HepG2 (cell line): ENCODE results near the gene CYP27A1. TPM values are rescaled to one million over a fixed set of nuclear protein-coding genes. Genes with fewer than 3 reads are reported as not detected.

ENCODE experiments used
- GABPB1 ChIP-seq: IDR thresholded peaks from 2 replicates; pipeline ENCODE4 v1.6.1; 2016; ENCODE audit warnings: mild to moderate bottlenecking, missing genetic modification reagents, moderate library complexity, missing compliant biosample characterization
- HOXA9 ChIP-seq: sonication (generic); formaldehyde crosslinking; IDR thresholded peaks from 2 replicates; pipeline ENCODE4 v1.8.1; 2022; ENCODE audit warnings: missing genetic modification reagents, mild to moderate bottlenecking, moderate library complexity, borderline replicate concordance
- NFE2 ChIP-seq: sonication (generic); formaldehyde crosslinking; IDR thresholded peaks from 2 replicates; pipeline ENCODE4 v1.4.0; 2020; ENCODE audit warnings: missing genetic modification reagents
- PPARG ChIP-seq: conservative IDR thresholded peaks from 2 replicates; pipeline ENCODE4 v1.6.1; 2016; ENCODE audit warnings: missing biosample characterization, missing genetic modification reagents
- SNAPC2 ChIP-seq: sonication (generic); formaldehyde crosslinking; IDR thresholded peaks from 2 replicates; pipeline ENCODE4 v1.8.1; 2022; ENCODE audit warnings: mild to moderate bottlenecking, missing genetic modification reagents
- SP140L ChIP-seq: sonication (generic); formaldehyde crosslinking; IDR thresholded peaks from 2 replicates; pipeline ENCODE4 v1.4.0; 2020; ENCODE audit warnings: missing genetic modification reagents, borderline replicate concordance
- ZNF121 ChIP-seq: sonication (generic); formaldehyde crosslinking; IDR thresholded peaks from 2 replicates; pipeline ENCODE4 v1.5.0; 2020; ENCODE audit warnings: mild to moderate bottlenecking, missing genetic modification reagents
- ZNF160 ChIP-seq: sonication (generic); formaldehyde crosslinking; IDR thresholded peaks from 2 replicates; pipeline ENCODE4 v1.8.0; 2022; ENCODE audit warnings: mild to moderate bottlenecking, inconsistent platforms, missing genetic modification reagents
- ZNF256 ChIP-seq: sonication (generic); formaldehyde crosslinking; conservative IDR thresholded peaks from 2 replicates; pipeline ENCODE4 v1.4.0; 2020; ENCODE audit warnings: missing genetic modification reagents
- ZSCAN12 ChIP-seq: sonication (generic); formaldehyde crosslinking; IDR thresholded peaks from 2 replicates; pipeline ENCODE4 v1.9.0; 2021; ENCODE audit warnings: mild to moderate bottlenecking, missing genetic modification reagents
- polyA plus RNA-seq, 8 experiments: library from polyadenylated mRNA; depleted of rRNA in 3 of 8; stranded (reverse) in 7 of 8; unstranded in 1 of 8; fragments of >200 nt; fragmentation: Illumina TruSeq in 4 of 8; extraction: Trizol in 4 of 8; gene quantifications; 2 replicates each; pipeline versions ENCODE4 v1.2.1 to v1.2.3, GENCODE V29; 2011 to 2016; ENCODE audit warnings: low read depth in 4 of 8, missing spikeins in 1 of 8, mixed read lengths in 1 of 8; ENCODE audit not compliant: insufficient read depth in 1 of 8
- total RNA-seq, 5 experiments: library from RNA; depleted of rRNA; stranded (reverse); fragments of >200 nt; fragmentation: Illumina TruSeq; extraction: Trizol; gene quantifications; 2 replicates each; pipeline ENCODE4 v1.2.3, GENCODE V29; 2016; ENCODE audit warnings: low read depth in 1 of 5
- TF ChIP-seq, protein P1 (sequence below): sonication (generic); formaldehyde crosslinking; IDR thresholded peaks from 2 replicates; pipeline ENCODE4 v1.9.0; 2021; ENCODE audit warnings: missing genetic modification reagents, borderline replicate concordance
- TF ChIP-seq, protein P2 (sequence below), 2 experiments: sonication (generic) in 1 of 2; formaldehyde crosslinking in 1 of 2; IDR thresholded peaks; 2 replicates each; pipeline versions ENCODE4 v1.6.1 to v1.9.0; 2014 to 2022; ENCODE audit warnings: antibody characterized with exemption in 1 of 2, borderline replicate concordance in 1 of 2, inconsistent platforms in 1 of 2, low read depth in 1 of 2, missing genetic modification reagents in 1 of 2
- TF ChIP-seq, protein P3 (sequence below): sonication (generic); formaldehyde crosslinking; IDR thresholded peaks from 2 replicates; pipeline ENCODE4 v1.4.0; 2020; ENCODE audit warnings: missing genetic modification reagents

The CYP27A1 gene
- total and polyA plus RNA-seq, 2 of the 13 experiments (the other 11 are each of a cell fraction or from before 2014, with no cell fraction given) = 157 to 266 TPM

DNA sequence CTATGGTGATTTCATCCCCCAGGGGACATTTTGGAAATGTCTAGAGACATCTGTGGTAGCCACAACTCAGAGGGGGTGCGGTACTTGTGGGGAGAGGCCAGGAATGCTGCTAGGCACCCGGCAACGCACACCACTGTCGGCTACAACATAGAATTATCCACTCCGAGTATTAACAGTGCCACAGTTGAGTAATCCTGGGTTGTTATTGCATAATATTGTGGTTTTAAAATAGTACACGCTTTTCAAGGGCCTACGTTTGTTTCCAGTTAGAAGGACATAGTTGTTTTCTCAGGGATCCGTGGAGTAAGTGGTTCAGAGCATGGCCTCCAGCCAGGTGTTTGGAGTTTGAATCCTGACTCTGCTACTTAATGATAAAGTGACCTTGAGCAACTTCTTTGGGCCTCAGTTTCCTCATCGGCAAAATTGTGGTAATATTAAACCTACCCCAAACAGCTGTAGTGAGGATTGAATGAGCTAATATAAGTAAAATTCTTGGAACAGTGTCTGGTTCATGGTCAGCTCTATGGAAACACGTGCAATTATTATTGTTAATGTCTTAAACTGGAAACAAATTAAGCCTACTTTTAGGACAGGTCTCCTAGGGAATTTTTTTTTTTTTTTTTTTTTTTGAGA, 24.5 kb downstream of the CYP27A1 start (continued):
- TF ChIP-seq ZSCAN12 (CRISPR knock-in tag) (no peak), HOXA9 (CRISPR knock-in tag) (no peak), PPARG (peak; percentile 69; the same call in 1 of the 2 replicates), NFE2 (CRISPR knock-in tag) (no peak), ZNF121 (CRISPR knock-in tag) (no peak), GABPB1 (CRISPR knock-in tag) (no peak), ZNF256 (CRISPR knock-in tag) (no peak), SNAPC2 (CRISPR knock-in tag) (no peak), SP140L (CRISPR knock-in tag) (peak; percentile 66; the same call in 1 of the 2 replicates), ZNF160 (CRISPR knock-in tag) (no peak)
- TF ChIP-seq, protein P1, sequence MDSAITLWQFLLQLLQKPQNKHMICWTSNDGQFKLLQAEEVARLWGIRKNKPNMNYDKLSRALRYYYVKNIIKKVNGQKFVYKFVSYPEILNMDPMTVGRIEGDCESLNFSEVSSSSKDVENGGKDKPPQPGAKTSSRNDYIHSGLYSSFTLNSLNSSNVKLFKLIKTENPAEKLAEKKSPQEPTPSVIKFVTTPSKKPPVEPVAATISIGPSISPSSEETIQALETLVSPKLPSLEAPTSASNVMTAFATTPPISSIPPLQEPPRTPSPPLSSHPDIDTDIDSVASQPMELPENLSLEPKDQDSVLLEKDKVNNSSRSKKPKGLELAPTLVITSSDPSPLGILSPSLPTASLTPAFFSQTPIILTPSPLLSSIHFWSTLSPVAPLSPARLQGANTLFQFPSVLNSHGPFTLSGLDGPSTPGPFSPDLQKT (CRISPR knock-in tag) = no peak
- TF ChIP-seq, protein P2, sequence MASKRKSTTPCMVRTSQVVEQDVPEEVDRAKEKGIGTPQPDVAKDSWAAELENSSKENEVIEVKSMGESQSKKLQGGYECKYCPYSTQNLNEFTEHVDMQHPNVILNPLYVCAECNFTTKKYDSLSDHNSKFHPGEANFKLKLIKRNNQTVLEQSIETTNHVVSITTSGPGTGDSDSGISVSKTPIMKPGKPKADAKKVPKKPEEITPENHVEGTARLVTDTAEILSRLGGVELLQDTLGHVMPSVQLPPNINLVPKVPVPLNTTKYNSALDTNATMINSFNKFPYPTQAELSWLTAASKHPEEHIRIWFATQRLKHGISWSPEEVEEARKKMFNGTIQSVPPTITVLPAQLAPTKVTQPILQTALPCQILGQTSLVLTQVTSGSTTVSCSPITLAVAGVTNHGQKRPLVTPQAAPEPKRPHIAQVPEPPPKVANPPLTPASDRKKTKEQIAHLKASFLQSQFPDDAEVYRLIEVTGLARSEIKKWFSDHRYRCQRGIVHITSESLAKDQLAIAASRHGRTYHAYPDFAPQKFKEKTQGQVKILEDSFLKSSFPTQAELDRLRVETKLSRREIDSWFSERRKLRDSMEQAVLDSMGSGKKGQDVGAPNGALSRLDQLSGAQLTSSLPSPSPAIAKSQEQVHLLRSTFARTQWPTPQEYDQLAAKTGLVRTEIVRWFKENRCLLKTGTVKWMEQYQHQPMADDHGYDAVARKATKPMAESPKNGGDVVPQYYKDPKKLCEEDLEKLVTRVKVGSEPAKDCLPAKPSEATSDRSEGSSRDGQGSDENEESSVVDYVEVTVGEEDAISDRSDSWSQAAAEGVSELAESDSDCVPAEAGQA (IDR thresholded peaks at IDR 0.05; ENCODE audit: low read depth) = 0 out of 2 replicates have a peak, but pooled peaks have one; percentile 48
- TF ChIP-seq, protein P2 (CRISPR knock-in tag; IDR thresholded peaks at IDR 0.05; ENCODE audit: borderline replicate concordance) = no peak
- TF ChIP-seq, protein P3, sequence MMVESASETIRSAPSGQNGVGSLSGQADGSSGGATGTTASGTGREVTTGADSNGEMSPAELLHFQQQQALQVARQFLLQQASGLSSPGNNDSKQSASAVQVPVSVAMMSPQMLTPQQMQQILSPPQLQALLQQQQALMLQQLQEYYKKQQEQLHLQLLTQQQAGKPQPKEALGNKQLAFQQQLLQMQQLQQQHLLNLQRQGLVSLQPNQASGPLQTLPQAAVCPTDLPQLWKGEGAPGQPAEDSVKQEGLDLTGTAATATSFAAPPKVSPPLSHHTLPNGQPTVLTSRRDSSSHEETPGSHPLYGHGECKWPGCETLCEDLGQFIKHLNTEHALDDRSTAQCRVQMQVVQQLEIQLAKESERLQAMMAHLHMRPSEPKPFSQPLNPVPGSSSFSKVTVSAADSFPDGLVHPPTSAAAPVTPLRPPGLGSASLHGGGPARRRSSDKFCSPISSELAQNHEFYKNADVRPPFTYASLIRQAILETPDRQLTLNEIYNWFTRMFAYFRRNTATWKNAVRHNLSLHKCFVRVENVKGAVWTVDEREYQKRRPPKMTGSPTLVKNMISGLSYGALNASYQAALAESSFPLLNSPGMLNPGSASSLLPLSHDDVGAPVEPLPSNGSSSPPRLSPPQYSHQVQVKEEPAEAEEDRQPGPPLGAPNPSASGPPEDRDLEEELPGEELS = peak; percentile 84
